Parathyroid adenoma (tissue), 2 donors: ENCODE data around the gene ZBED5.
"Not testable (repeated sequence)": the region's sequence is repeated elsewhere in the genome, so short reads cannot be mapped to it uniquely, and the experiment has no call there.

Experiments used
- H2AFZ ChIP-seq: fragments of 300-600 bp; sonication (generic); one replicate; pipeline ENCODE4 v1.7.0; 2017; ENCODE audit warnings: antibody characterized with exemption, mild to moderate bottlenecking
- H3K27ac ChIP-seq: fragments of 300-600 bp; sonication (generic); one replicate; pipeline ENCODE4 v1.7.0; 2017
- H3K27me3 ChIP-seq: fragments of 300-600 bp; sonication (generic); one replicate; pipeline ENCODE4 v1.7.0; 2017; ENCODE audit warnings: low read length; ENCODE audit not compliant: control insufficient read depth, insufficient read depth
- H3K36me3 ChIP-seq: fragments of 300-600 bp; sonication (generic); one replicate; pipeline ENCODE4 v1.7.0; 2017; ENCODE audit warnings: low read length; ENCODE audit not compliant: control insufficient read depth, insufficient read depth
- H3K4me1 ChIP-seq: fragments of 300-600 bp; sonication (generic); one replicate; pipeline ENCODE4 v1.7.0; 2017; ENCODE audit warnings: control low read depth
- H3K4me2 ChIP-seq: fragments of 300-600 bp; sonication (generic); one replicate; pipeline ENCODE4 v1.7.0; 2017; ENCODE audit warnings: low read length
- H3K4me3 ChIP-seq: fragments of 300-600 bp; sonication (generic); one replicate; pipeline ENCODE4 v1.7.0; 2017; ENCODE audit warnings: low read depth, low read length
- H3K79me2 ChIP-seq: fragments of 300-600 bp; sonication (generic); one replicate; pipeline ENCODE4 v1.7.0; 2017; ENCODE audit warnings: control low read depth
- H3K9ac ChIP-seq: fragments of 300-600 bp; sonication (generic); one replicate; pipeline ENCODE4 v1.7.0; 2017; ENCODE audit warnings: mild to moderate bottlenecking
- H3K9me3 ChIP-seq: fragments of 300-600 bp; sonication (generic); one replicate; pipeline ENCODE4 v1.7.0; 2017; ENCODE audit warnings: low read length; ENCODE audit not compliant: control insufficient read depth
- TF ChIP-seq, protein P1 (sequence below): fragments of 300-600 bp; sonication (generic); IDR thresholded peaks from one replicate; pipeline ENCODE4 v1.7.0; 2017; ENCODE audit warnings: antibody characterized with exemption, mild to moderate bottlenecking
- donor health status: primary hyperparathyroidism.

ZBED5 gene

DNA sequence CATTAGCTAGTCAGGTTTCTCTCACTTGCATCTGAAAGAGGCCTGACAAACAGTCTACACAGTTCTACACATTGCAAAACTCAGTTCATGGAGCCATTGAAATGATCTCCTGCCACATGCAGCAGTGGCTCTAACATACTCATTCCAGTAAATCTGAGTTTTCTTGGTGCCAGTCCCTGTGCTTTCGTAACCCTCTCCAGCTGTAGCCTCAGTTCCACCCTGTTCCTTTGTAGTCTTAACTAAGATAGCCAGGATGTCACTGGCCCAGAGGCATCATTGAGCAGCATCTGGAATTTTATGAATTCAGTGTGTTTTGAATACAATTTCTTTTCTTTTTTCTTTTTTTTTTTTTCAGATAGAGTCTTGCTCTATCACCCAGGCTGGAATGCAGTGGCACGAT lies 37.4 kb upstream of the ZBED5 start:
- TF ChIP-seq, protein P1, sequence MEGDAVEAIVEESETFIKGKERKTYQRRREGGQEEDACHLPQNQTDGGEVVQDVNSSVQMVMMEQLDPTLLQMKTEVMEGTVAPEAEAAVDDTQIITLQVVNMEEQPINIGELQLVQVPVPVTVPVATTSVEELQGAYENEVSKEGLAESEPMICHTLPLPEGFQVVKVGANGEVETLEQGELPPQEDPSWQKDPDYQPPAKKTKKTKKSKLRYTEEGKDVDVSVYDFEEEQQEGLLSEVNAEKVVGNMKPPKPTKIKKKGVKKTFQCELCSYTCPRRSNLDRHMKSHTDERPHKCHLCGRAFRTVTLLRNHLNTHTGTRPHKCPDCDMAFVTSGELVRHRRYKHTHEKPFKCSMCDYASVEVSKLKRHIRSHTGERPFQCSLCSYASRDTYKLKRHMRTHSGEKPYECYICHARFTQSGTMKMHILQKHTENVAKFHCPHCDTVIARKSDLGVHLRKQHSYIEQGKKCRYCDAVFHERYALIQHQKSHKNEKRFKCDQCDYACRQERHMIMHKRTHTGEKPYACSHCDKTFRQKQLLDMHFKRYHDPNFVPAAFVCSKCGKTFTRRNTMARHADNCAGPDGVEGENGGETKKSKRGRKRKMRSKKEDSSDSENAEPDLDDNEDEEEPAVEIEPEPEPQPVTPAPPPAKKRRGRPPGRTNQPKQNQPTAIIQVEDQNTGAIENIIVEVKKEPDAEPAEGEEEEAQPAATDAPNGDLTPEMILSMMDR = no peak
- H3K27me3 ChIP-seq = no peaks in the 10 kb centered on the region
- peaks cover 2% of the 10 kb centered on the region for H3K4me1 ChIP-seq
- H2AFZ ChIP-seq = no peak overlapping the region
- no peaks in the 10 kb centered on the region for H3K36me3 ChIP-seq
- H3K79me2 ChIP-seq = no peaks in the 10 kb centered on the region
- H3K4me2 ChIP-seq = no peak overlapping the region
- no peak overlapping the region for H3K27ac ChIP-seq
- H3K9ac ChIP-seq = no peak overlapping the region
- no peaks in the 10 kb centered on the region for H3K9me3 ChIP-seq
- no peak overlapping the region for H3K4me3 ChIP-seq

DNA sequence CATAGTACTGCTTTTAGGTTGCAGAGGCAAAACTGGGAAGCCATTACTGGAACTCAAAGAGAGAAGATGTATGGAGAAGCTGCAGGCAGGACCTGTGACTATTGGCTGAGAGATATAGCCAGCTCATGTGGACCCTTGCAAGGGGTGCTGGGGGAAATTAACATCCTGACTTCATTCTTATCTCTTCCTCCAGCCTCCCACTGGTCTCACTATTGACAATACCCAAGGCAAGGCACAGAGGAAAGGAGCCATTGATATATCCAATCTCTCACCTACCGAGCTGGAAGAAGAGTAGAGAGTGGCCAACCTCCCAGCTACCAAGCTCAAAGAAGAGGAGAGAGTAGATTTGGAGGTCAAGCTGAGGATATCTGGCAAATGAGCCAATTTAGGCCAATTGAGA lies 36.8 kb upstream of the ZBED5 start:
- Histone ChIP-seq H3K4me1 (peaks cover under 1% of the 10 kb centered on the region), H3K36me3 (no peaks in the 10 kb centered on the region), H3K4me2 (no peak overlapping the region), H2AFZ (no peak overlapping the region), H3K27ac (no peak overlapping the region), H3K27me3 (no peaks in the 10 kb centered on the region), H3K9me3 (no peaks in the 10 kb centered on the region), H3K9ac (no peak overlapping the region), H3K79me2 (no peaks in the 10 kb centered on the region), H3K4me3 (no peak overlapping the region)
- TF ChIP-seq, protein P1 = no peak

DNA sequence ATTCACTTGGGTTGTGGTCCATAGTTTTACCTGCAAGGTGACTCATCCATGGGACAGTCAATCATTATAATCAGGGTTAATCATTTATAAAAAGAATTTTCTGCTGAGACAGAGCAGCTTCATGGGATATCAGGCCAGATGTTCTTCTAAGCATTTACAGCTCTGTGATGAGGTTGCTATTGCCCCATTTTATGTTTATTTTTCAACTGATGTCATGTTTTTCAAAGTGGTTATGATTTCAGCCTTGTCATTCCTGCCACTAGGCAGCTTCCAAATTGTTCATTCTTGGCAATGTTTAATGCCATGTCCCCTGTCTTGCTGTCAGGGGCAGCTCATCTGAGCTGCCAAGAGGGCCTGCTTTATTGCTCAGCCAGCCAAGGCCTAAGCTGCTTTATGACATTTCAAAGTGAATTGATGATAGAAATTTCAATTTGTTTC lies 35.9 kb upstream of the ZBED5 start:
- Histone ChIP-seq H3K27ac (no peak overlapping the region), H3K27me3 (no peaks in the 10 kb centered on the region), H3K79me2 (no peaks in the 10 kb centered on the region), H3K4me2 (no peak overlapping the region), H2AFZ (no peak overlapping the region), H3K9me3 (no peaks in the 10 kb centered on the region), H3K4me1 (no peaks in the 10 kb centered on the region), H3K36me3 (no peaks in the 10 kb centered on the region), H3K9ac (no peak overlapping the region), H3K4me3 (no peak overlapping the region)
- TF ChIP-seq, protein P1 = no peak

DNA sequence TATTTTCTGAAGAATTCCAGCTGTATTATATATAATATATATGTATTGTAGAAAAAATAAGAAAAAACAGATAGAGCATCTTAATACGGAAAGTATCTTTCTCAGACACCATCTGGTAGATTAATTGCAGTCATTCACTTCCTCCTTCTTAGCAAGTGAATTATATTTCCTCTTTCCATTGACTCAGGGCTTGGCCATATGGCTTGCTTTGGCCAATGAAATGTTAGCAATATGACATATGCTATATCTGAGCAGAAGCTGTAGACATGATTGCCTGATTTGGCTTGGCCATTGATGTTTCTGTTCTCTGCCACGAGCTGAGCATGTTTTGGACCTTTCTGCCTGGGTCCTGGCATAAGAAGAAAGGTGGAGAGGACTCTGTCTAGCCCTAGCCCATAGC lies 34.4 kb upstream of the ZBED5 start:
- Histone ChIP-seq H3K4me1 (no peaks in the 10 kb centered on the region), H2AFZ (no peak overlapping the region), H3K79me2 (no peaks in the 10 kb centered on the region), H3K4me3 (no peak overlapping the region), H3K9ac (no peak overlapping the region), H3K27ac (no peak overlapping the region), H3K36me3 (no peaks in the 10 kb centered on the region), H3K4me2 (no peak overlapping the region), H3K27me3 (no peaks in the 10 kb centered on the region), H3K9me3 (no peaks in the 10 kb centered on the region)
- TF ChIP-seq, protein P1 = no peak

DNA sequence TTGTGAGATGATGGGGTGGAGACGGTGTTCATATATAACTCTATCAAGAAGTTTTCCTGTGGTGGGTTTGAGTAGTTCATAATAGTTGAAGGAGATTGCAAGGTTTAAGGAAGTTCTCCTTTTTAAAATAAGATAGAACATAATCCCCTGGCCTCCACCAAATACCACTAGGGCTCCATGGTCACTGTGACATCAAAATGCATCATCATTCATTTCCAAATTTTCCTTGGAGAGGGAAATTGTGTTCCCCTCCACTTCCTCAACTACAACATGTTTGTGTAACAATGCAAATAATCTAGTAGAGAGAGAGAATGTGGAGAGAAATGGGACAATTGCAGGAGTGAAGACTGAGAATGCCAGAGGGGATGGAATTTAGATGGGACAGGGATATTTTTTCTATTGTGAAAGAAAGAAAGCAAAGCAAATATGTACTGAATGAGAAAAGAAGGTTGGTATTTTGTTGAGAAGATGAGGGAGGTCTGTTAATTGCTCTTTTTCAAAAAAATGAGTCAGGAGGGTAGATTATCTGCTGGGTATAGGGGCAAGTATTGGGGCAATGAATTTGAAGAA lies 33.4 kb upstream of the ZBED5 start:
- Histone ChIP-seq H3K9me3 (no peaks in the 10 kb centered on the region), H3K4me2 (no peak overlapping the region), H3K79me2 (no peaks in the 10 kb centered on the region), H3K27ac (no peak overlapping the region), H3K4me1 (no peaks in the 10 kb centered on the region), H2AFZ (no peak overlapping the region), H3K27me3 (no peaks in the 10 kb centered on the region), H3K9ac (no peak overlapping the region), H3K4me3 (no peak overlapping the region), H3K36me3 (no peaks in the 10 kb centered on the region)
- TF ChIP-seq, protein P1 = no peak

DNA sequence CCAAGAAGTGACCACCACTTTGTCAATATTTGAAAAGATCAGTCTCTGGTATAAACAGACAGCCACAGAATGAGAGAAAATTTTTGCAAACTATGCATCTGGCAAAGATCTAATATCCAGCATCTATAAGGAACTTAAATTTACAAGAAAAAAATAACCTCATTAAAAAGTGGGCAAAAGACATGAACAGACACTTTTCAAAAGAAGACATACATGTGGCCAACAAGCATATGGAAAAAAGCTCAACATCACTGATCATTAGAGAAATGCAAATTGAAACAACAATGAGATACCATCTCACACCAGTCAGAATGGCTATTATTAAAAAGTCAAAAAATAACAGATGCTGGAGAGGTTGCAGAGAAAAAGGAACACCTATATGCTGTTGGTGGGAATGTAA lies 32.2 kb upstream of the ZBED5 start:
- H3K36me3 ChIP-seq, H3K4me2 ChIP-seq, H3K9me3 ChIP-seq, H3K4me1 ChIP-seq, H3K27me3 ChIP-seq, H3K79me2 ChIP-seq, H3K4me3 ChIP-seq, H2AFZ ChIP-seq, H3K27ac ChIP-seq, H3K9ac ChIP-seq: not testable (repeated sequence)
